Thyroid gland (tissue), 4 donors: ENCODE measurements around the gene CCNK. TPM values are rescaled to one million over a fixed set of nuclear protein-coding genes. Genes with fewer than 3 reads are reported as not detected.

Experiments
- DNase-seq, 2 donors: peaks; one replicate each; pipeline ENCODE4 v3.0.0-alpha.2; 2019
- H3K27ac ChIP-seq, 3 donors: fragments of 200-600 bp; sonication (generic); 1 replicate in 2 of 3; 2 replicates in 1 of 3; pipeline ENCODE4 v1.5.1; 2016 to 2019; ENCODE audit warnings: mild to moderate bottlenecking in 1 of 3, moderate library complexity in 1 of 3
- H3K27me3 ChIP-seq: fragments of 200-600 bp; sonication (generic); one replicate; pipeline ENCODE4 v1.5.1; 2019
- H3K36me3 ChIP-seq, 2 donors: fragments of 200-600 bp; sonication (generic); one replicate each; pipeline ENCODE4 v1.5.1; 2016 to 2019
- H3K4me1 ChIP-seq, 2 donors: fragments of 200-600 bp; sonication (generic); one replicate each; pipeline ENCODE4 v1.5.1; 2017 to 2019
- H3K4me3 ChIP-seq, 3 donors: fragments of 200-600 bp; sonication (generic); replicated peaks in 1 of 3; 1 replicate in 2 of 3; 2 replicates in 1 of 3; pipeline ENCODE4 v1.5.1; 2016; ENCODE audit warnings: mild to moderate bottlenecking in 1 of 3
- H3K9me3 ChIP-seq: fragments of 200-600 bp; sonication (generic); one replicate; pipeline ENCODE4 v1.5.1; 2017
- CTCF ChIP-seq, 6 experiments: fragments of 200-600 bp in 3 of 6; fragments of 450-650 bp in 3 of 6; sonication (generic) in 3 of 6; IDR thresholded peaks; one replicate each; pipeline ENCODE4 v1.5.1; 2016 to 2019; ENCODE audit warnings: antibody characterized with exemption in 6 of 6, mild to moderate bottlenecking in 2 of 6, inconsistent platforms in 1 of 6, moderate library complexity in 1 of 6
- POLR2A ChIP-seq, 2 donors: fragments of 450-650 bp; IDR thresholded peaks; one replicate each; pipeline ENCODE4 v1.6.1; 2017; ENCODE audit warnings: antibody characterized with exemption in 2 of 2, mild to moderate bottlenecking in 2 of 2, moderate library complexity in 1 of 2
- WGBS, 2 donors: methylation state at CpG; one replicate each; pipeline ENCODE4 v1.1.5; 2017; 5-methylcytosine and 5-hydroxymethylcytosine counted together
- intact Hi-C: fragments of 100-400 bp; cut with DNase I; formaldehyde crosslinking; loops from one replicate; pipeline ENCODE4 v1.15.1; 2023
- total RNA-seq, 4 donors: library from RNA; depleted of rRNA; stranded (reverse); fragments of >200 nt; gene quantifications; one replicate each; pipeline ENCODE4 v1.2.3, GENCODE V29; 2016

CCNK gene
- total RNA-seq, 4 donors from 2014 or later: 14.4 to 36.9 (median 24.4) TPM

- TF ChIP-seq CTCF (IDR thresholded peaks at IDR 0.05): no peak
- TF ChIP-seq POLR2A (IDR thresholded peaks at IDR 0.05): no peak
- DNase-seq: no peak
- peaks cover 45 to 67% of the 10 kb centered on the region in 2 donors for H3K36me3 ChIP-seq
- WGBS, 2 donors: 84 to 85% methylated on average over 21 to 22 of the region's 23 CpGs
- intact Hi-C loops: no loop called here
- H3K27me3 ChIP-seq: no peaks in the 10 kb centered on the region
- H3K27ac ChIP-seq: no peak overlapping the region
- H3K4me1 ChIP-seq: no peaks in the 10 kb centered on the region
- no peak overlapping the region for H3K4me3 ChIP-seq
- H3K9me3 ChIP-seq: no peaks in the 10 kb centered on the region
These were observed 27.9 kb downstream of the CCNK start for GRCh38 chr14:99508896-99509629.

- no peak for DNase-seq
- Histone ChIP-seq H3K36me3 (peaks cover 43 to 60% of the 10 kb centered on the region in 2 donors), H3K4me1 (no peaks in the 10 kb centered on the region), H3K27me3 (no peaks in the 10 kb centered on the region), H3K27ac (no peak overlapping the region), H3K9me3 (no peaks in the 10 kb centered on the region), H3K4me3 (no peak overlapping the region)
- intact Hi-C loops: no loop called here
- TF ChIP-seq POLR2A (IDR thresholded peaks at IDR 0.05): no peak
- TF ChIP-seq CTCF (IDR thresholded peaks at IDR 0.05): no peak
- WGBS, 2 donors: 93 to 97% methylated on average over 13 to 20 of the region's 27 CpGs
These were observed 28.8 kb downstream of the CCNK start for GRCh38 chr14:99509871-99510555.

GRCh38 chr14:99510556-99511139, 29.4 kb downstream of the CCNK start:
- TF ChIP-seq POLR2A (IDR thresholded peaks at IDR 0.05) (no peak), CTCF (IDR thresholded peaks at IDR 0.05) (no peak)
- Histone ChIP-seq H3K36me3 (peaks cover 37 to 53% of the 10 kb centered on the region in 2 donors), H3K4me3 (no peak overlapping the region), H3K27ac (no peak overlapping the region), H3K4me1 (no peaks in the 10 kb centered on the region), H3K27me3 (no peaks in the 10 kb centered on the region), H3K9me3 (no peaks in the 10 kb centered on the region)
- WGBS, 2 donors: 74 to 81% methylated on average over 10 to 12 of the region's 15 CpGs
- intact Hi-C loops: no loop called here
- no peak for DNase-seq

- Histone ChIP-seq H3K4me1 (no peaks in the 10 kb centered on the region), H3K4me3 (no peak overlapping the region), H3K36me3 (peaks cover 28 to 44% of the 10 kb centered on the region in 2 donors), H3K9me3 (no peaks in the 10 kb centered on the region), H3K27me3 (no peaks in the 10 kb centered on the region), H3K27ac (no peak overlapping the region)
- intact Hi-C loops: no loop called here
- no peak for TF ChIP-seq CTCF (IDR thresholded peaks at IDR 0.05)
- no peak for TF ChIP-seq POLR2A (IDR thresholded peaks at IDR 0.05)
- DNase-seq: no peak
- 82 to 85% methylated on average over 9 to 11 of the region's 12 CpGs for WGBS, 2 donors
These were observed 30.4 kb downstream of the CCNK start for GRCh38 chr14:99511421-99512109.
